Measurements from ENCODE around the gene NLK.
"Not testable (repeated sequence)": the region's sequence is repeated elsewhere in the genome, so short reads cannot be mapped to it uniquely, and the experiment has no call there.

NLK gene

DNA sequence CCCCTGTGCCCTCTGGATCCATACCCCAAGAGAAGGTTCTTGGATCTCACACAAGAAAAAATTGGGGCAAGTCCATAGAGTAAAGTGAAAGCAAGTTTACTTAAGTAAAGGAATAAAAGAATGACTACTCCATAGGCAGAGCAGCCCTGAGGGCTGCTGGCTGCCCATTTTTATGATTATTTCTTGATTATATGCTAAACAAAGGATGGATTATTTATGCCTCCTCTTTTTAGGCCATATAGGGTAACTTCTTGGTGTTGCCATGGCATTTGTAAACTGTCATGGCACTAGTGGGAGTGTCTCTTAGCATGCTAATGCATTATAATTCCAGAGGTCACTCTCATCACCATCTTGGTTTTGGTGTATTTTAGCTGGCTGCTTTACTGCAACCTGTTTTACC lies 70.8 kb downstream of the NLK start:
- no peak for DNase-seq (ENCODE audit: low spot score)

DNA sequence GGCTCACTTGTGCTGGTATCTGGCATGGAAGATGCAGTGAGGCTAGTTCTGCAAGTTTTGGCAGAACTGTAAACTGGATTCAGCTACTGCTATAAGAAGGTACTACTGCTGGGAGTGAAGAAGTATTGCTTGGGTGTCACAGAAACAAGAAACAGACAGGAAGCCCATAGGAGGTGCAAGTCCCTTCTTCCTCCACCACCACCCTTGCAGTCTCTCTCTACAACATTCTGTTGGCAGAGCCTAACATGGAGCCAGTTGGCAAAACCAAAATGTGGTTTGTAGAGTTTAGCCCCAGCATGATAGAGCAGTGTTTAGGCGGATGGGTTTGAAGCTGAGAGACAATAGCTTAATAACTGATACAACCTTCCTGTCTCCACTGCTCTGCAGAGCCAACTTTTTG lies 72.6 kb downstream of the NLK start:
- no peak for DNase-seq (ENCODE audit: low spot score)

DNA sequence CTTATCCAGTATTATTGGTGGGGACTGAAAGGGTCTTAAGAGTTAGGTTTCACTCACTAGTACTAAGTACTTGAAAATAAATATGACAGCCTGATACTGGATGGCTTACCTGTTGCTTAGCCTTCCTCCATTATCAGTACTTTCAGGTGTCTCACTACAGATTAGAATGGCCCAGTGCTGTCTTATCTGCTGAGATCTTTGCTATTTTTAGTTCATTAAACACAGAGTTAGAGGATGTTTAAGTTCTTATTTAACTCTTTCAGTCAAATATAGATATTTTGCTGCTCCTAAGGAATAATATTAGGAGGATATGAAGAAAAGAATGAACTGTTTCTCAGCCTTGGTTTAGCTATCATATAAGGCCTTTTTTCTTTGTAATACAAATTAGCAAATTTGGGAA lies 74.8 kb downstream of the NLK start:
- DNase-seq (ENCODE audit: low spot score): no peak

DNA sequence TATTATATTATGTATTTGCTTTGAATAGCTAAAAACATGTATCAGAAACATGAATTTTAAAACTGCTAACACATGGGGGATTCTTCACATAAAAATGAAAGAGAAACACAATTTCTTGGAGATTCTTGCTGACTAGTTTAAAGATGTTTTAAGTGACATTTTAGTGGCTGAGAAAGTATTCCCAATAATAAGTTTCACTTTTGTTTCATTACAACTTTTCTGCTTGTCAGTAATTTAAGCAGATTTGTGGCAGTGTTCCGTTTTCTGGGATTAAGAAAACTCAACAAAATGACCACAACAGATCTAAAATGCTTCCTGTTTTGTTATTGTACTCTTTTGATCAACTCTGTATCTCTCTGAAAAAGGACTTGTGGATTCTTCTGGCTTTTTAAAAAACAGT lies 75.9 kb downstream of the NLK start:
- DNase-seq (ENCODE audit: low spot score): no peak

DNA sequence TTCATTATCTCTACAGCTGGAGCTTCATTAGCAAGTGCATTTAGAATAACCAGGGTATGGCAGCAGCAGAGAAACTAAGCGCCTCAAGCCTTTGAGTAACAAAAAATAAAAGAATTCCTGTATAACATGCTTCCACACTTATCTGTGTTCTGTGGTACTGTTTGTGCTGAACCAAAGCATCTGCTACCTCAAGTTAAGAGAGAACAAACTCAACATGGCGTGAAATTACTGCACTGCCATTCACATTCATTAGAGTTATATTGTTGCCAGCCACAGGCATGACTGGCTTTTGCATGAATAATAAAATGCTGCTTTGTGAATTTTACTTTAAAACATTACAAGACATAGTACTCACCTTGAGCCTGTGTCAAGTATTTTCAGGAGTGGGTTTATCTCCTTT lies 76.6 kb downstream of the NLK start:
- DNase-seq (ENCODE audit: low spot score): no peak

DNA sequence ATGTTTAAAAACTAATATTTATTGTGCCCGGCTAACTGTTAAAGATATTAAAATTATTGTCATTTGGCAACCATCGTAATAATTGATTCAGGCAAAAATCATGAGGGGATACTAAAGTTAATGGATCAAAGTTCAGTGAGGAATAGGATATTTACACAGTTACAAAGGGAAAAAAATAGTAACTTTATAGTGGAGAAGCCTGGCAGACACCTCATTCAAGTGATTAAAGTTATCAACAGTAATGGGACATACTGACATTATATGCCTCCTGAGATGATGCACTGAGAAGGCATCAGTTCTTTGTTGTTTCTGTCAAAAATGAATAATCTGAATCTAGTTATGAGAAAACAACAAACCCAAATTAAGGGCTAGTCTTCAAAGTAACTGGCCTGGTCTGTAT lies 77.1 kb downstream of the NLK start:
- no peak for DNase-seq (ENCODE audit: low spot score)

DNA sequence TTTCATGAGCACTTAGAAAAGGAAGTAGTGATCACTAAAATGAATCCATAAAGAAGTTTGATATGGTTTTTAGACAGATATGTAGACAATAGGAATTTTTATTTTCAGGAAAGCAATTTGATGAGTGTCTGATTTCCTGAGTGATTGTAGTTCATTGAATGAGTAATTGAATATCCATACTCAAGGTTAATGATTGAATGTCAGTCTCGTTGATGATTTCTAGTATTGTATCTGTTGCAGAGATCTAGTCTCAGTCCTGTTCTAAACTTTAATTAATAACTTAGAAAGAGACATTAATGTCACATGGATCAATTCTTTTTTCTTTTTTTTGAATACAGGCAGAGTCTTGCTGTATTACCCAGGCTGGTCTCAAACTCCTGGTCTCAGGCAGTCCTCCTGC lies 78.3 kb downstream of the NLK start:
- no peak for DNase-seq (ENCODE audit: low spot score)

DNA sequence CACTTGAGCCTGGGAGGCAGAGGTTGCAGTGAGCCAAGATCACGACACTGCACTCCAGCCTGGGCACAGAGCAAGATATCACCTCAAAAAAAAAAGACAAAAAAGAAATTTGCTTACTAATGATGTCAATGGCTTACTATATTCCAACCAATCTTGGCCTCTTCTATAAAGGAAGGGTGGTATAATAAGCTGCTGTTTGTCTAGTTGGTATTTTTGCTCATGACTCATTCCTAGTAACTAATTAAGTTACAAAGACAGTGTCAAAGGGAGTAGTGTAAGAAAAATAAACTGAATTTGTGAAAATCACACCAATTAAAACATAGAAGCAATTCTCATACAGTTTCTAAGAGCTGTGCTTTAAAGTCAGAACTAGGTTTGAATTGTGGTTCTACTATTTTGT lies 82.5 kb downstream of the NLK start:
- DNase-seq (ENCODE audit: low spot score): no peak

DNA sequence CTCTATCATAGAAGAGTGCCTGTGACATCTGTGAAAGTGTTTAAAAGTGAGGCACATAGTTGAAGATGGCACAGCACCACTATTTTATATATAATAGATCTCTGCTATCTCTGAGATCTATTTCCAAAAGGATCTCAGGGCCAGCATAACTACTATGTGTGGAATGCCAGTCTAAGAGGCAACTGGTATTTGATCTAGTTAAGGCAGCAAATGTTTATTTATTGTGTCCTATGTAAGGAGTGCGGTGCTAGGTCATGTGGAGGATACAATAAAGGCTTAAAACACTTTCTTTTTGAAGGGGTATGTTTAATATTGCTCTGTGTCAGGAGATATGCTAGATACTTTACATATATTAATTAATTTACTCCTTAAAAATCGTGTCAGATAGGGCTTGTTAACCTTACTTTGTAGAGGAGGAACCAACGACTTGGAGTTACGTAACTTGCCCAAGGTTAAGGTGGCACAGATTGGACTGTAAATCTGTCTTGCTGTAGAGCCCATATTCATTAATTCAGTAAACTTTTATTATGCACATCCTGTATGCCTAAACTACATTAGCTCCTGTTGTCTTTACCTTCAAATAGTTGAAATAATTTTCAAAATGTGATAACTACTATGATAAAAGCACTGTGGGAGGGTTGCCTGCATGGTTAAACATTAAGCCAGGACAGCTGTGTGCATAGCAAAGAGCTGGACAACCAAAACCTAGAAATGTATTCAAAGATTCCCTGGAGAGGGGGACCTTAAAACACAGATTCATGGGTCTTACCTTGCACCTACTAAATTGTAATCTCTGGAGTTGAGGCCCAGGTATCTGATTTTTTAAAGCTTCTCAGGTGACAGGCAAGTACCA lies 83.3 kb downstream of the NLK start:
- no peak for DNase-seq (ENCODE audit: low spot score)

DNA sequence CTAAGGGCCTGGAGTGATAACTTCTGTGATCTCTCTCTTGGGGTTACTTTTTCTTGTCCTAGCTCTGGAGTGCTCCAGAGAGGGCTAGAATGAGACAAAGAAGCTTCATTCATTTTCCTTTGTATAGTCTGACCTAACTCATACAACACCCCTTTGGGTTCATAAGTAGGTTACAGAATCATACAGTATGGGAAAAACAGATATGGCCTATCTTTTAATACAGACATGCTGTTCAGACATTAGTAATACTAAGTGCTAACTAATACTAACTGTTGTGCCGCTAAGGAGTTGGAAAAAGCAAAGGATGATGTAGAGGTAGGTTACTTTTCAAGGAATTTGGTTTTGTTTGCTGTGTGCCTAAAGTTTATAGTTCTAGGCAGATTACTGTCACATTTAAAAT lies 84.7 kb downstream of the NLK start:
- no peak for DNase-seq (ENCODE audit: low spot score)

DNA sequence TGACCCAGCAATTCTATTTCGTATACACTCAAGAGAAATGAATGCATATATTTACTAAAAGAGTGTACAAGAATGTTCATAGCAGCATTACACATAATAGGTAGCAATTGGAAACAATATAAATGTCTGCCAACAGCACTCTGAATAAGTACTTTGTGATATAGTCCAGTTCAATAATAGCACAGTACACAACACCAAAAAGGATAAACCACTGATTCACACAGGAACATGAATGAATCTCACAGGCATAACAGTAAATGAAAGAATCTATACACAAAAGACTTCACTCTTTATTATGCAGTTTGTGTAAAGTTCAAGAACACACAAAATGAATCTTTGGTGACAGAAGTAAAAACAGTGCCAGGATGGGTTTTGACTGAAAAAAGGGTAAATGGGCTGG lies 86.3 kb downstream of the NLK start:
- DNase-seq (ENCODE audit: low spot score): no peak

DNA sequence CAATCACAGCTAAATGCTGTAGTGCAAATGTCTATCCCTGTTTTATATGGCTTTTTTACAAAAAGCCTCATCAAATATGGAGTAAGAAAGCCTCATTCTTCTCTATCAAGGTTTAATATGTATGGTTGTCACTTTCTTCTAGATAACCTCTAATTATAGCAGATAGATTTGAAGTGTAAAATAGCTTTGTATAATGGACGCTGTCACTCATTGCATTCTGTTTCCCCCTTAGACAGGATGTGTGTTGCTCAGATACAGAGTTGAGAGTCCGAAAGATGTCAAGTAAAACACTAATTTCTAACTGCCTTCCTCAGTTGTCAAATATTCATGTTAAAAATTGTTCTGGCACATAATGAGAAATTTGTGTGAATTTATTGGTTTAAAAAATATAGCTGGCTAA lies 88.0 kb downstream of the NLK start:
- no peak for DNase-seq (ENCODE audit: low spot score)

DNA sequence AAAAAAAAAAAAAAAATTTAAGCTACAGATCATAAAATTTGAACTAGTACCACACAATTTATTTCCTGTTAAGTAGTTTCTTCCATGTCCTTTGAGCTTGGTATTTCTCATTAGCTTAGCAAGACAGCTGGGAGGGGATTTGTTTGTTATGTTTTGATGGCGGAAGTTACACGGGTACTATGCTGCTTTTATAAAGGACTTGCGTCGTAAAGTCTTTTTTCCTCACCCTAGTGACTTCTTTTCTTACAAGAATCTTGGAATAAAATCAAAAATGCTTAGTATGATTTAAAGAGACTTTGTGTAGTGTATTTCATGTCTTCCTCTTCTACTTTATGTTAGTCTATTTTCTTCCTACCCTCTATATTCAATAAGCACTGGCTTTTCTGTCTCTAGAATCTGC lies 89.1 kb downstream of the NLK start:
- no peak for DNase-seq (ENCODE audit: low spot score)

DNA sequence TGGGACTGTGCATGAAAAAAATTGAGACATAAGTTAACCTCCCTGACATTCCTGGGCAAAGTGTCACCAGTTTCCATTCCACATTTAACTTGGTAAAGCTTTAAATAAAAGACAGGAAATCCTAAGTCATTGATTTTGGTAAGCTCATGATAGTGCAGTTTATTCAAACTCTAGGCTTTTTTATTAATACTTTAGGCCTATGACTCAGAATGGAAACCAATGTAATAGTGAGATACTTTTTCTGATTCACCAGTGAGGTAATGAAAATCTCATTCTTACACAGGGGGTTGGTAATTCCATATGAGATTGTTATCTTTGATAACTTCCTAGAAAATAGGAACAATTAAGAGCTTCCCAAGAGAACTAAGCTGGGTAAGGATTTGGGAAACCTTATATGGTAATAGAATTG lies 91.1 kb downstream of the NLK start:
- peak; percentile 8 for DNase-seq (ENCODE audit: low spot score)

DNA sequence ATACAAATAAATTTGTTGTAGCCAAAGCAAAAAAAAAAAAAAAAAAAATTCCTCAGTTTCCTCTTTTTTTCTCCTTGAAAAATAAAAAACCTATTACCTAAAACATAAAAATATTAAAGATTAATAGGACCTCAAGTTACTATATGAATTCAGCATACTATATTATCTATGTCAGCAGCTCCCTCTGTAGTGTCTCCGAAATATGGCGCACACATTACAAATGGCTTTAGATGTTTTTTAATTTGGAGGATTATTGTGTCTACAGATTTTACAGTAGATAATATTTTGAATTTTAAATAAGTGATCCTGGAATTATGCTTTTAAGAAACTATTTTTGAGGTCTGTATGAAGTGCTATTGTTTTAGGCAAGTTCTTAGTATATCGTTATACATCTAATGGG lies 94.4 kb downstream of the NLK start:
- no peak for DNase-seq (ENCODE audit: low spot score)

DNA sequence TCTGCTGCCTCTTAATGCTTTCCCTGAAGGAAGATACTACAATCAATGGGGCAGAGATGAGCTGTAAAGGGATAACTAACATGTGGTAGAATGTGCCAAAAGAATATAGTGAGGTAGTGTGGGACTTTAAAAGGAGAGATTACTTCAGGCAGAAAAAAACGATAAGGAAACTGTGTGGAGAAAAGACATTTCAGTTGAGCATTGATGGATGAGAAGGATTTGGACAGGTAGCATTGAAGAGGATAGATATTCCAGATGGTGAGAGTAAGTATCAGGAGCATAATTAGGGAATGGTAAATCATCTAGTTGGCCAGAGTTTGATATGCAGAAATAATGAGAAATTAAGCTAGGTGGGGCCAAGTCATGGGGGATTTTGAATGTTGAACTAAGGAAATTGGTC lies 97.3 kb downstream of the NLK start:
- no peak for DNase-seq (ENCODE audit: low spot score)

DNA sequence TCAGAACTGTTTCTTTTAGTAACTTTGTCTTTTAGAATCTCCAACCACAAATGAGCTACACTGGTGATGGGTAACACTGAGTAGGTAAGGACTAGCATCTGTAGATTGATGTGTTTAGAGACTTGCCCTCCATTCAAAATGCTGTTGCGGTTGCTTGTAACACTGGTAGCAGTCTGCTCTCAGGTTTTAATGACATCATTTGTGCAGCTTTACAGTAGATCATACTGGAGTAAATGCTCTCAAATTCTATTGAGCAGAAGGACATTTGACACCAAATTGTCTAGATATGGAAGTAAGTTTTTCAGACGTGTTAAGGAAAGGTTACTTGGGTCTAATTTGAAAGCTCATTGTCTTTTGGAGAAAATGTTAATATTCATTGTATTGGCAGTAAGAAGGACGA lies 98.8 kb downstream of the NLK start:
- no peak for DNase-seq (ENCODE audit: low spot score)

DNA sequence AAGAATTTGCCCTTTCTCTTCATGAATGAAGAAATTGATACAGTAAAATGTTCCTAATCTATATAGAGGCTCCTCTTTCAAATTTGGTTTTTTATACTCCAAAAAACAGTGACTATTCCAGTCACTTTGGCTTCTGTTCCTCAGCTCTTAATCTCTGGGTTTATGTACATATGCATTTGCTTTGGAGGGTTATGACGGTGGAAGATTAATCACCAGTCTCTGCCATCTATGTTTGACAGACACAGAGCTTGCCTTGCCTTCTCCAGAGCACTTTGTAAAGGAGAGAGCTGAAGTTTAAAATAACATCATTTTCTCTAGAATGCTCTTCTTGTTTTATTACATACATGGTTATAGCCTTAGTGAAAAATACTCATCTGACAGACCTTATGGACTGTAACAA lies 99.3 kb downstream of the NLK start:
- no peak for DNase-seq (ENCODE audit: low spot score)

DNA sequence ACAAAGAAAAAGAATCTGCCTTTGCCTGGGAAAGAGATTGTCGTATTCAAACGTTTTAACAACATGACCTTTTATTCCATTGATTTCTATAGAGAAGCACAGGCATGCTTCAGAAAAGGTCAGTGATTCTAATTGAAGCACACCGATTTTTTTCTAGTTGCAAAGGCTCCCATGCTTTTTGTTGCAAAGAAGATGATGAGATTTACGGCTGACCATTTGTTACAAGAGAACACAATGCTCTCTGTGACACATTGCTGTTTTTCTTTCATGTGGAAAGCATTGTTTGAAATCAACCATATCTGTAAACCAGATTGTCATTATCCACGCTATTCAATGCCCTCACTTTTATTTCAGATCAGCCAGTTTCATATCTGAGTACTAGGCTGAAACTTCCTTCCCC lies 99.8 kb downstream of the NLK start:
- no peak for DNase-seq (ENCODE audit: low spot score)

DNA sequence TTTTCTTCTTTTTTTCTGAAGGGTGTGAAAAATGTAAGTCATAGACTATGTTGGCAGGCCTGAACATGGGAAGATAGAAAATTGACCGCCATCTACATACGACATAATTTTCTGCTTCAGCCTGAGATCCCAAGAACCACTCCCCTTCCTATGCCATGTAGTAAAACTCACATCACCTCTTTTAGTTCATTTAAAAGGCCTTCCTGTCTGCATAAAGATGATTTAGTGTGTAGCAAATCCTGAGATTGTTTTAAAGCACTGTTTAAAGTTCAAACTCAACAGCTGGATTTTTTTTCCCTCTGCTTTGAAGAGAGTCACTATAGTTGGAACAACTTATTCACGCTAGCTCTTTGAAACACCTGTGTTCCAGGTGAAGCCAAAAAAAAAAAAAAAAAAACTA lies 101.5 kb downstream of the NLK start:
- DNase-seq (ENCODE audit: low spot score): no peak

DNA sequence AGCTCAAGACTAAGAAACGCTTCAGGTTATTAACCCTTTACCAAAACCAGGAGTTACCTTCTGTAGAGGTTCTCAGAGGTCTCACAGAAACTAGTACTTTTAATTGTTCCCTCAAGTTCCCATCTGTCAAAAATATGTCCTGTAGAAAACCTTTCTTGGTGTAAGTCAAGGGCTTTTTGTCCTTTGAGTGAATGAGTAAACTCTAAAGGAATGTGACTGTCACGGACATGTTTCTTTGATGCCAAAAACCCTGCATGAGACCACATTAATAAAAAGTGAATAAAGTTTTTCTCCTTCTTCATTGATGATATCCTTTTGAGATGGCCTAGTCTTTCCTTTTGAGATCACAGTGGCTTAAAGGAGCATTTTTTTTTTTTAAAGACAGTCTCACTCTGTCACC lies 102.9 kb downstream of the NLK start:
- no peak for DNase-seq (ENCODE audit: low spot score)

DNA sequence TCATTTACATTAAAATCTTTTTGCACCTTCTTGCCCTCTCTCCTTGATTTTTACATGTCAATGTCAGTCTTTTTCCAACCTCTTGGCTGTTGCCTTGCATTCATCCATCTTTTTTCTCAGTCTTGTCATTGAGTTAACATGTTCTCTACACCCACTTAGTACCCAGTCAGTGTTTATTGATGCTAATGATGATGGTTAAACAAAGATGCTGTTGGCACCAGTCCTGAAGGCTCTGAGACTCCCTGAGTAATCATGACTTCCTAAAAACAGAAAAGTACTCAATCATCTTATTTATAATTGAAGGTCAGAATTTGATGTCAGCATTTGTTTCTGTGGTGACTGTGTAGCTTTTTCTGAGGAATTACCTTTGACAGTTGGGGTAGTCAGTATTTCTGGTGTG lies 104.5 kb downstream of the NLK start:
- DNase-seq (ENCODE audit: low spot score): no peak

DNA sequence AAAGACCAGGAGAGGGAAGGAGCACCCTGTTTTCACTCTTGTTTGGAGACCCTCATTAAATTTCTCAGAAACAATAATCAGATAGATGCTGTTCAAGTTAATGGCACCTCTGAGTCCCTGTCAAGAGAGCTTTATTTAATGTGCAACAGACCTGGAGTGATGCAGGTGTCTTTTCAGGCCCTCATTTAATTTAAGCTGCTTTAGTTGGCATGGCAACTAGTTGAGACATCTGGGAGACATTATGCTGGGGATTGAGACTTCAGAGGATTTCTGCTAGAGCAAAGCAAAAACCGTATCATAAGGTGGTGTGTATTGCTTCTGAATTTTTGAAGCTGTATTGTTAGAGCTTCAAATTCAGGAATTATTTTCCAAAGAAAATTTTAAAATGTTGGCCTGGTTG lies 108.5 kb downstream of the NLK start:
- DNase-seq (ENCODE audit: low spot score): no peak

DNA sequence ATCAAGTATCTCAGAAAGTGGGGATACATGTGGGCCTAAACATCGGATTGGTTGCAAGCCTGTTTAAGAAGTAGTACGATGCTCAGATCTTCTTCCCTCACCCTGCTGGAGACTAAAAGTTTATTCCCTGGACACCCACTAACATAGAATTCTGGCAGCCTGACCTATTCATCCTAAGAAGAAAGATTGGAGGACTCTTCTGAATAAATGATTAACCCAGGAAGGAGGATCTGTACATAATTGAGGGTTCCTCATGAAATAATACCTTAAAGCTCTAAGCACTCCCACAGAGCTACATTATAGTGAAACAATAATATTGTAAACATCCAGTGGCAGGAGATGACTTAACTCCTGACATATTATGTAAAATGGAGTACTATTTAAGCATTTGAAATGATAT lies 111.7 kb downstream of the NLK start:
- no peak for DNase-seq (ENCODE audit: low spot score)

DNA sequence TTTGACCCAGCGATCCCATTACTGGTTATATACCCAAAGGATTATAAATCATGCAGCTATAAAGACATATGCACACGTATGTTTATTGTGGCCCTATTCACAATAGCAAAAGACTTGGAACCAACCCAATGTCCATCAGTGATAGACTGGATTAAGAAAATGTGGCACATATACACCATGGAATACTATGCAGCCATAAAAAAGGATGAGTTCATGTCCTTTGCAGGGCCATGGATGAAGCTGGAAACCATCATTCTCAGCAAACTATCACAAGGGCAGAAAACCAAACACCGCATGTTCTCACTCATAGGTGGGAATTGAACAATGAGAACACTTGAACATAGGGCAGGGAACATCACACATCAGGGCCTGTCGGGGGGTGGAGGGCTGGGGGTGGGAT lies 112.9 kb downstream of the NLK start:
- DNase-seq (ENCODE audit: low spot score): not testable (repeated sequence)
